Heart left ventricle (tissue), 16 donors: ENCODE data around the gene EVC2. TPM values are rescaled to one million over a fixed set of nuclear protein-coding genes. Genes with fewer than 3 reads are reported as not detected.

Source experiments
- ATAC-seq, 4 donors: fragments of 200-7000 bp; cut with Tn5 transposase; one replicate each; pipeline ENCODE4 v1.9.1; 2020 to 2022; ENCODE audit warnings: moderate library complexity in 4 of 4, mild to moderate bottlenecking in 3 of 4, moderate number of reproducible peaks in 1 of 4
- DNase-seq, 5 donors: peaks; one replicate each; pipeline ENCODE4 v3.0.0-alpha.2; 2020
- H3K27ac ChIP-seq, 12 donors: fragments of 200-600 bp; sonication (generic) in 4 of 12; one replicate each; pipeline versions ENCODE4 v1.5.0 to v1.8.0; 2016 to 2022; ENCODE audit warnings: mild to moderate bottlenecking in 2 of 12
- H3K27me3 ChIP-seq, 9 donors: fragments of 200-600 bp; sonication (generic) in 2 of 9; one replicate each; pipeline versions ENCODE4 v1.5.1 to v1.8.0; 2016 to 2022; ENCODE audit warnings: mild to moderate bottlenecking in 3 of 9
- H3K36me3 ChIP-seq, 9 donors: fragments of 200-600 bp; sonication (generic) in 2 of 9; one replicate each; pipeline versions ENCODE4 v1.5.0 to v1.8.0; 2018 to 2022; ENCODE audit warnings: mild to moderate bottlenecking in 2 of 9
- H3K4me1 ChIP-seq, 12 donors: fragments of 200-600 bp; sonication (generic) in 4 of 12; one replicate each; pipeline versions ENCODE4 v1.5.0 to v1.8.0; 2016 to 2022; ENCODE audit warnings: mild to moderate bottlenecking in 3 of 12
- H3K4me3 ChIP-seq, 12 donors: fragments of 200-600 bp; sonication (generic) in 4 of 12; one replicate each; pipeline versions ENCODE4 v1.5.0 to v1.8.0; 2017 to 2022; ENCODE audit warnings: mild to moderate bottlenecking in 9 of 12, moderate library complexity in 4 of 12
- H3K9me3 ChIP-seq, 12 donors: fragments of 200-600 bp; sonication (generic) in 4 of 12; one replicate each; pipeline versions ENCODE4 v1.5.0 to v1.8.0; 2016 to 2022; ENCODE audit warnings: mild to moderate bottlenecking in 1 of 12
- POLR2A ChIP-seq, 2 donors: fragments of 450-650 bp; IDR thresholded peaks; one replicate each; pipeline ENCODE4 v1.6.1; 2017; ENCODE audit warnings: antibody characterized with exemption in 2 of 2, mild to moderate bottlenecking in 2 of 2, moderate library complexity in 2 of 2
- WGBS, 4 donors: extraction: QIAGEN DNeasy Blood & Tissue Kit in 2 of 4; methylation state at CpG; one replicate each; pipeline versions ENCODE4 v1.1.5 to v1.1.7; 2013 to 2018; 5-methylcytosine and 5-hydroxymethylcytosine counted together
- intact Hi-C, 10 donors: fragments of 100-400 bp; cut with DNase I; formaldehyde crosslinking; loops; one replicate each; pipeline versions ENCODE4 v1.11.1 to v1.14.2; 2022
- polyA plus RNA-seq, 2 donors: library from polyadenylated mRNA; stranded (reverse); fragments of 200-250 nt; gene quantifications; one replicate each; pipeline ENCODE4 v1.2.3, GENCODE V29; 2013
- total RNA-seq, 9 donors: library from RNA; depleted of rRNA in 2 of 9; stranded (reverse); fragments of >200 nt in 2 of 9; fragmentation: NEBNext Ultra II Directional in 3 of 9; extraction: Animal tissue kit (Norgen Biotek cat#: 25700) in 3 of 9; gene quantifications; one replicate each; pipeline versions ENCODE4 v1.1.0 to v1.2.4, GENCODE V29; 2016 to 2023
- TF ChIP-seq, protein P1 (sequence below), 12 donors: fragments of 200-600 bp; sonication (generic) in 4 of 12; IDR thresholded peaks; one replicate each; pipeline versions ENCODE4 v1.5.0 to v1.8.0; 2018 to 2022; ENCODE audit warnings: antibody characterized with exemption in 12 of 12, mild to moderate bottlenecking in 5 of 12
- donor health status: ischemic (EF 13 %, LVEDD 7.1; RV severe dilation, severe dysfunction).
- donor health status: healthy with polysubstance abuse.
- donor health status: DM: no; HTN: yes; CAD: no.
- donor health status: DM: no; HTN: no; CAD: no.
- donor health status: ischemic (EF 25% LVEDD 6.9; RV normal size, moderate dysfunction).
- donor health status: ischemic (EF 25% LVEDD 5.7; RV mildly dilated, moderate dysfunction).
- donor health status: healthy.
- donor health status: DM: yes; HTN: yes; CAD: no.
- donor health status: ischemic (EF 35%, LVEDD 5.7; RV mildly dilated, moderate dysfunction).
- donor health status: nonischemic (EF 11% LVEDD 7.7; RV severe dilation, severe dysfunction).
- donor health status: DM: yes; HTN: yes; CAD: no.
- donor health status: PGD.
- donor health status: ischemic (EF 29% LVEDD 5.4; RV normal size, mild dysfunction).
- donor health status: nonischemic (EF 23%, LVEDD 6.1; RV moderate dilation, normal function).

The EVC2 gene
- total and polyA plus RNA-seq, 11 donors: 0.46 to 3.1 (median 0.95) TPM

DNA sequence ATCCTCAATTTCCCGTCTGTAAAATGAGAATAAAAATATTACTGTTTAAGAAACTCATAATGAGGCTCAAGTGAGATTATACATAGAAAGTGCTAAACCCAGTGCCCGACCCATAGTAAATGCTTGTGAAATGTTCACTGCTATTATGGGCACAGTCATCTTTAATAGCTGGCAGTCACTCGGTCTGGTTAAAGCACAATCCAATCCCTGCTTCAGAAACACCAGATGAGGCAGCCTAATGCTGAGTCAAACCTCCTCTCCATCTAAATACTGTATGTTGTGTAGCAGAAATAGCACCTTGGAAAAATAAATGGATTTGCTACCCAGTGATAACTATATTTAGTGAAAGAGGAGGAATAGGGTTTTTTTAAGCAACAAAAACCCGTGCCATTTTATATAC lies 14.5 kb downstream of the EVC2 start:
- no peak for DNase-seq
- Histone ChIP-seq H3K27ac (no peak overlapping the region), H3K36me3 (peaks cover 0 to 71% (median 5%) of the 10 kb centered on the region in 9 donors), H3K4me1 (no peaks in the 10 kb centered on the region), H3K27me3 (no peaks in the 10 kb centered on the region), H3K4me3 (no peak overlapping the region), H3K9me3 (no peaks in the 10 kb centered on the region)
- 86 to 91% (median 88%) methylated on average over 4 of the region's 4 CpGs for WGBS, 4 donors
- TF ChIP-seq, protein P1, sequence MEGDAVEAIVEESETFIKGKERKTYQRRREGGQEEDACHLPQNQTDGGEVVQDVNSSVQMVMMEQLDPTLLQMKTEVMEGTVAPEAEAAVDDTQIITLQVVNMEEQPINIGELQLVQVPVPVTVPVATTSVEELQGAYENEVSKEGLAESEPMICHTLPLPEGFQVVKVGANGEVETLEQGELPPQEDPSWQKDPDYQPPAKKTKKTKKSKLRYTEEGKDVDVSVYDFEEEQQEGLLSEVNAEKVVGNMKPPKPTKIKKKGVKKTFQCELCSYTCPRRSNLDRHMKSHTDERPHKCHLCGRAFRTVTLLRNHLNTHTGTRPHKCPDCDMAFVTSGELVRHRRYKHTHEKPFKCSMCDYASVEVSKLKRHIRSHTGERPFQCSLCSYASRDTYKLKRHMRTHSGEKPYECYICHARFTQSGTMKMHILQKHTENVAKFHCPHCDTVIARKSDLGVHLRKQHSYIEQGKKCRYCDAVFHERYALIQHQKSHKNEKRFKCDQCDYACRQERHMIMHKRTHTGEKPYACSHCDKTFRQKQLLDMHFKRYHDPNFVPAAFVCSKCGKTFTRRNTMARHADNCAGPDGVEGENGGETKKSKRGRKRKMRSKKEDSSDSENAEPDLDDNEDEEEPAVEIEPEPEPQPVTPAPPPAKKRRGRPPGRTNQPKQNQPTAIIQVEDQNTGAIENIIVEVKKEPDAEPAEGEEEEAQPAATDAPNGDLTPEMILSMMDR (IDR thresholded peaks at IDR 0.05): no peak
- TF ChIP-seq POLR2A (IDR thresholded peaks at IDR 0.05): no peak
- ATAC-seq: no peak
- intact Hi-C loops: no loop called here

DNA sequence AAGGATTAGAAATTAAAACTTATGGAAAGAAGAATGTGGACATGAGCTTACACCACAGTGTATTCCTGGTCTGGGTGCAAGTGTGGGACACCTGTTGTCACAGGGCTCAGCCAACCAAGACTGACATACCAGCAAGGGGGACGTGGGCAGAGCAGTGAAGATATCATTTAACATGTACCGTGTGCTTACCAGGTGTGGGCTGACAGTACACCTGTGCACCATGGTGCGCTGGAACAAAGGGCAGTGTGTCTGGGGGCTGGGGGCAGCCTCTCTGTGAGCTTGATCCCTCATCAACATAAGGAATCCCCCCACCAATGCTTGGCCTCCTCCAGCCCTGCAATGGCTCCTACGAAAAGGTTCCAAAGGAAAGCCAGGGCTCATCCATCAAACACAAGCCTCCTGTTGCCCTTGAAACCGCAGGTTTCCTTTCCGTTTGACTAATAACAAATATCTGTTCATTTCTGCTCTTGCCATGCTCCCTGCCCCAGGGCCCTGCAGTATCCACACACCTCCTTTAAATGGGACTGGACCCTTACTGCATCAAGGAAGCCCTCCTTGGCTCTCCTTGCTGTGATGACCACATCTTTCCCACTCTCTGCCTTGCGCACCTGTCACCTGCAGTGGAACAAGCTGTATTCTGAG lies 16.7 kb downstream of the EVC2 start:
- Histone ChIP-seq H3K27ac (no peak overlapping the region), H3K27me3 (no peaks in the 10 kb centered on the region), H3K4me1 (no peaks in the 10 kb centered on the region), H3K36me3 (peaks cover 0 to 83% (median 6%) of the 10 kb centered on the region in 9 donors), H3K9me3 (no peaks in the 10 kb centered on the region), H3K4me3 (no peak overlapping the region)
- TF ChIP-seq, protein P1 (IDR thresholded peaks at IDR 0.05): no peak
- no peak for TF ChIP-seq POLR2A (IDR thresholded peaks at IDR 0.05)
- DNase-seq (no peak), ATAC-seq (no peak)
- WGBS, 4 donors: 86 to 97% (median 92%) methylated on average over 7 of the region's 7 CpGs
- intact Hi-C loops: no loop called here

- no peak for DNase-seq
- Histone ChIP-seq H3K27ac (no peak overlapping the region), H3K36me3 (peaks cover 0 to 94% (median 10%) of the 10 kb centered on the region in 9 donors), H3K4me1 (no peaks in the 10 kb centered on the region), H3K9me3 (peaks cover 0 to 4% (median 0%) of the 10 kb centered on the region in 12 donors), H3K27me3 (no peaks in the 10 kb centered on the region), H3K4me3 (no peak overlapping the region)
- TF ChIP-seq POLR2A (IDR thresholded peaks at IDR 0.05): no peak
- TF ChIP-seq, protein P1 (IDR thresholded peaks at IDR 0.05): no peak
- intact Hi-C loops: no loop called here
- ATAC-seq: no peak
- WGBS, 4 donors: 83 to 89% (median 85%) methylated on average over 8 of the region's 8 CpGs
Observed at GRCh38 chr4:5689065-5689464, 19.3 kb downstream of the EVC2 start.

GRCh38 chr4:5686338-5686737 lies 22.0 kb downstream of the EVC2 start:
- DNase-seq: no peak
- Histone ChIP-seq H3K27ac (no peak overlapping the region), H3K4me3 (no peak overlapping the region), H3K9me3 (peaks cover 0 to 4% (median 0%) of the 10 kb centered on the region in 12 donors), H3K27me3 (no peaks in the 10 kb centered on the region), H3K4me1 (no peaks in the 10 kb centered on the region), H3K36me3 (peaks cover 0 to 80% (median 6%) of the 10 kb centered on the region in 9 donors)
- 90 to 96% (median 91%) methylated on average over 6 of the region's 6 CpGs for WGBS, 4 donors
- no peak for ATAC-seq
- intact Hi-C loops: no loop called here
- TF ChIP-seq POLR2A (IDR thresholded peaks at IDR 0.05): no peak
- TF ChIP-seq, protein P1 (IDR thresholded peaks at IDR 0.05): no peak
